Epithelial cell of esophagus (primary cell): Measurements from ENCODE around the gene GABARAP.

ENCODE experiments used
- DNase-seq: peaks from one replicate; pipeline ENCODE4 v3.0.0; 2010; ENCODE audit warnings: low read depth
- H3K4me3 ChIP-seq: 2 replicates; pipeline ENCODE4 v1.5.1; 2011; ENCODE audit warnings: mild to moderate bottlenecking, low read length, control low read depth
- TF ChIP-seq, protein P1 (sequence below): IDR thresholded peaks from 2 replicates; pipeline ENCODE4 v1.5.1; 2011; ENCODE audit warnings: low read depth, mild to moderate bottlenecking, low read length, control low read depth, inconsistent platforms; ENCODE audit not compliant: insufficient read depth; ENCODE audit errors: missing control alignments

Gene GABARAP

DNA sequence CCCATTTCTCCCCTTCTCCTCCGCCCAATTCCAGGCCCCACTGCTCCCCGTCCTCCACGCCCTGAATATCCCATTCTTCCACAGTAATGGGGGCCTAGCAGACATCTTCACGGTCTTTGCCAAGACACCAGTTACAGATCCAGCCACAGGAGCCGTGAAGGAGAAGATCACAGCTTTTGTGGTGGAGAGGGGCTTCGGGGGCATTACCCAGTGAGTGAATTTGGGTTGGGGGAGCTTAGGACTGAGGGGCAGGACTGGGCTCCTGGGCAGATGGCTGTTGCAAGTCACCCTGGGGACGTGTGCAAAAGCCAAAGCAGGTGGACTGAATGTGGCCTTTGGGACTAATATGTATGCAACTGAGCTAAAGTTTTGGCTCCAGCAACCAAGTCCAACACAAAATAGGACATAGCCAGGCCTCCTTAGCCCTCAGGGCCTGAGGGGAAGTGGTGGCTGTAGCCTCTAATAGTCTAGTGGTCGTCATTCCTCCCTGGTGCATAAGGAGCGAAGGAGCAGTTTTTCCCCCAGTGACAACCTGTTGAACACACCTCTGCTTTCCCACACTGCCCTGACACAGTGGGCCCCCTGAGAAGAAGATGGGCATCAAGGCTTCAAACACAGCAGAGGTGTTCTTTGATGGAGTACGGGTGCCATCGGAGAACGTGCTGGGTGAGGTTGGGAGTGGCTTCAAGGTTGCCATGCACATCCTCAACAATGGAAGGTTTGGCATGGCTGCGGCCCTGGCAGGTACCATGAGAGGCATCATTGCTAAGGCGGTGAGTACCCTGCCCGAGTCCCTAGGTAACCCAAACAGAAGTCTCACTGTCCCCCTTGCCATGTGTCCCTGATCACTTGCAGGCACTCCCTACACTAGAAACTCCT, 19.9 kb downstream of the GABARAP start:
- no peak overlapping the region for H3K4me3 ChIP-seq

DNA sequence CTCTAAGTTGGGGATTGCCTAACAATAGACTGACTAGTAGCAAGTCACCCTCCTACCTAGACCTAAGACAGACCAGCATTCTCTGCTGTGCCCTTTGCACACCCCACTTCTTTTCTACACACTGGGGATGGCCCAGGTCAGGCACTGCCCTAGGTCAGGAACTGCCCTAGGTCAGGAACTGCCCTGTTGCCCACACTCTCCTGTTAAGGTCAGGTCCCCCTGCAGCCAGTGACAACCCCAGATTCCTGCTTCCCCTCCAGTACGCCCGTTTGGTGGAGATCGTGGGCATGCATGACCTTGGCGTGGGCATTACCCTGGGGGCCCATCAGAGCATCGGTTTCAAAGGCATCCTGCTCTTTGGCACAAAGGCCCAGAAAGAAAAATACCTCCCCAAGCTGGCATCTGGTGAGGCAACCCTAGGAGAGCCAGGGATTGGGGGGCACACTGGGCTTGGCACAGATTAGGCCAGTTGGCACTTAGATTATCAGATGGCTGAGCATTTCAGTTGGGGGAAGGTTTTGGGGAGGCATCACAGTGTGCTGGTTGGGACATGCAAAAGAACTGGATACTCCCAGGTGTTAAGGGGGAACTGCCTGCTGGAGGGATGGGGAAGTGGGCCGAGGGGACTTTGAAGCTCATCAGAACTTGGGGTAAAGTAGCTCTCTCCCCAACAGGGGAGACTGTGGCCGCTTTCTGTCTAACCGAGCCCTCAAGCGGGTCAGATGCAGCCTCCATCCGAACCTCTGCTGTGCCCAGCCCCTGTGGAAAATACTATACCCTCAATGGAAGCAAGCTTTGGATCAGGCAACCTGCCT, 20.8 kb downstream of the GABARAP start:
- TF ChIP-seq, protein P1, sequence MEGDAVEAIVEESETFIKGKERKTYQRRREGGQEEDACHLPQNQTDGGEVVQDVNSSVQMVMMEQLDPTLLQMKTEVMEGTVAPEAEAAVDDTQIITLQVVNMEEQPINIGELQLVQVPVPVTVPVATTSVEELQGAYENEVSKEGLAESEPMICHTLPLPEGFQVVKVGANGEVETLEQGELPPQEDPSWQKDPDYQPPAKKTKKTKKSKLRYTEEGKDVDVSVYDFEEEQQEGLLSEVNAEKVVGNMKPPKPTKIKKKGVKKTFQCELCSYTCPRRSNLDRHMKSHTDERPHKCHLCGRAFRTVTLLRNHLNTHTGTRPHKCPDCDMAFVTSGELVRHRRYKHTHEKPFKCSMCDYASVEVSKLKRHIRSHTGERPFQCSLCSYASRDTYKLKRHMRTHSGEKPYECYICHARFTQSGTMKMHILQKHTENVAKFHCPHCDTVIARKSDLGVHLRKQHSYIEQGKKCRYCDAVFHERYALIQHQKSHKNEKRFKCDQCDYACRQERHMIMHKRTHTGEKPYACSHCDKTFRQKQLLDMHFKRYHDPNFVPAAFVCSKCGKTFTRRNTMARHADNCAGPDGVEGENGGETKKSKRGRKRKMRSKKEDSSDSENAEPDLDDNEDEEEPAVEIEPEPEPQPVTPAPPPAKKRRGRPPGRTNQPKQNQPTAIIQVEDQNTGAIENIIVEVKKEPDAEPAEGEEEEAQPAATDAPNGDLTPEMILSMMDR, result no peak
- H3K4me3 ChIP-seq, result peak overlapping the region; percentile 74
- no peak for DNase-seq

More for the DNA sequence above, 19.9 kb downstream of the GABARAP start:
- DNase-seq, result no peak
- TF ChIP-seq, protein P1, result no peak

DNA sequence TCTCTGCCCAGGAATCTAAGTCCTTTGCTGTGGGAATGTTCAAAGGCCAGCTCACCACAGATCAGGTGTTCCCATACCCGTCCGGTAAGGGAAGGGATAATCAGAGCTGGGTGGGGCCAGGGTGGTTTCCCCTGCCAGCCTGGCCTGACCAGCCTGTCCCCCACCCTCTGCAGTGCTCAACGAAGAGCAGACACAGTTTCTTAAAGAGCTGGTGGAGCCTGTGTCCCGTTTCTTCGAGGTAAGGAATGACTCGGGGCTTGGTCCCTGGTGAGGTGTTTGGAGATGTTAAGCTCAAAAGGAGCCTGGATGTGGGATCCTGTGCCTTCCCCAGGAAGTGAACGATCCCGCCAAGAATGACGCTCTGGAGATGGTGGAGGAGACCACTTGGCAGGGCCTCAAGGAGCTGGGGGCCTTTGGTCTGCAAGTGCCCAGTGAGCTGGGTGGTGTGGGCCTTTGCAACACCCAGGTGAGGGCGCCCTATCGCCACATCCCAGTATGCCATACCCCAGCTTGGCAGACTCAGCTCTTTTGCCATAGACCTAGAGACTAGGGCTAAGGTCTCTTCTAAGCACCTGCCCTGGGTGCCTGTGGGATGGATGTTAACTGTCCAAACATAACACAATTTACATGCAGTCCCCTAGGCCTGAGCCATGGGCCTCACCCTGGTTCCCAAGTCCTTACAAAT, 21.5 kb downstream of the GABARAP start:
- DNase-seq, result peak; percentile 78
- H3K4me3 ChIP-seq, result peak overlapping the region; percentile 74
- TF ChIP-seq, protein P1, result peak; percentile 63

DNA sequence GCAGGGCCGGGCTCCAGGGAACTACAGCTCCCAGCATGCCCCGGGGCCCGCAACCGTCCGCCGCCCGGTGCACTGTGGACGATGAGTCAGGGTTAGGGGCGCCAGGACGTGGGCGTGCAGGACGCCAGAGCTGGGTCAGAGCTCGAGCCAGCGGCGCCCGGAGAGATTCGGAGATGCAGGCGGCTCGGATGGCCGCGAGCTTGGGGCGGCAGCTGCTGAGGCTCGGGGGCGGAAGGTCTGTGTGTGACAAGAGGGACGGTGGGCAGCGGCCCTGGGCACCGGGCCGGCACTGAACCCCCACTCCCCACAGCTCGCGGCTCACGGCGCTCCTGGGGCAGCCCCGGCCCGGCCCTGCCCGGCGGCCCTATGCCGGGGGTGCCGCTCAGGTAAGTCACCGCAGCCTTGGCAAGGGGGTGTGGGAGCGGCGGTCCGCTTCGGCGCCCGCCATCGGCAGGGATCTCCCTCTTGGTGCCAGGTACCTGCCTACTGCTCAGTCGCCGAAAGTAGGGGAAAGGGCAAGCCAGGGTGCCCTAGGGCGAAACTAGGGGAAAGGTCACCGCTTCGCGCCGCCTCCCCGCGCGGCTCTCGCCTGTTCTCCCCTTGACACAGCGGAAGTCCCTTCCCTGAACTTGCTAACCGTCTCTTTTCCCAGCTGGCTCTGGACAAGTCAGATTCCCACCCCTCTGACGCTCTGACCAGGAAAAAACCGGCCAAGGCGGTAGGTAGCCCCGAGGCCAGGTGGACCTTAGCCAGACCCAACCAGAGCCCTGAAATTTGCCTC, 22.2 kb downstream of the GABARAP start, which contains the start of the genes ACADVL and DLG4:
ACADVL (plus strand) TSS at position 127 of the 781 bp plus-strand sequence; CDS start at position 174, 47 bp downstream.
DLG4 (minus strand) TSS at position 25 of the 781 bp plus-strand sequence.
- TF ChIP-seq, protein P1, result no peak
- H3K4me3 ChIP-seq, result peak within 1 kb of the TSS; percentile 74
- DNase-seq, result peak; percentile 89

DNA sequence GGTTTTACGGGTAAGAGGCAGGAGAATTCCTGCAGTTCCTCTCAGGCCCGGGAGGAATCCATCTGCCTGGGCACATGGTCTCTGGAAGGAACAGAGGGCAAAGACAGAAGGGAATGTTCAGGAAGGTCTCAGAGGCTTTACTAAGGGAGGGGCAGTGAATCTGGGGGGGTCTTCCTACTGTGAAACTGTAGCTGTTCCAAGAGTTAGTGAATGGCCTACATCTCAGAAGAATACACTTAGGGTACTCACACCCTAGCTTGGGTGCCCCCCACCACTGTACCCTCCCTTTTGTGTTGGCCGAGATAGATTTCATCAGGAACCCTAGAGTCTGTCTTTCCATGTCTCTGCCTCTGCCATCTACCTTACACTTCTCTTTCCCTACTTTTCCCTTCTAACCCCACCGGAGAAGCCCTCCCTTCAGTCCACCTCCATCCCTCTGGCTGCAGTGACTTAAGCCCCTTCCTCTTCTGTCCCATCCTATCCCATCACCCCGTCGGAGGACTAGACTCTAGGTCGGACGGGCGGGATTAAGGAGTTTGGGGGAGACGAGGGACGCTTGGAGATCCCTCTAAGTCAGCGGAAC, 22.9 kb downstream of the GABARAP start:
- DNase-seq, result no peak
- TF ChIP-seq, protein P1, result no peak

More for the DNA sequence above, 22.9 kb downstream of the GABARAP start:
- H3K4me3 ChIP-seq, result peak overlapping the region; percentile 74
